Skeletal muscle tissue (tissue), 4 donors: ENCODE results near the gene YTHDC2. TPM values are rescaled to one million over a fixed set of nuclear protein-coding genes. Genes with fewer than 3 reads are reported as not detected.

Source experiments
- H3K27ac ChIP-seq: one replicate; pipeline ENCODE4 v1.7.0; 2013; ENCODE audit warnings: mild to moderate bottlenecking, low read depth, low read length, inconsistent platforms
- H3K27me3 ChIP-seq, 3 donors: one replicate each; pipeline ENCODE4 v1.7.0; 2013; ENCODE audit warnings: low read length in 3 of 3; ENCODE audit not compliant: control insufficient read depth in 3 of 3, insufficient read depth in 3 of 3
- H3K36me3 ChIP-seq, 3 donors: one replicate each; pipeline ENCODE4 v1.7.0; 2013; ENCODE audit warnings: low read length in 3 of 3; ENCODE audit not compliant: control insufficient read depth in 3 of 3, insufficient read depth in 3 of 3
- H3K4me1 ChIP-seq, 3 donors: one replicate each; pipeline ENCODE4 v1.7.0; 2013; ENCODE audit warnings: low read length in 3 of 3, mild to moderate bottlenecking in 3 of 3; ENCODE audit not compliant: control insufficient read depth in 3 of 3, insufficient read depth in 3 of 3
- H3K4me3 ChIP-seq, 3 donors: one replicate each; pipeline ENCODE4 v1.7.0; 2013; ENCODE audit warnings: low read length in 3 of 3
- H3K9ac ChIP-seq, 3 donors: one replicate each; pipeline ENCODE4 v1.7.0; 2013; ENCODE audit warnings: low read length in 3 of 3, mild to moderate bottlenecking in 3 of 3, moderate library complexity in 2 of 3, low read depth in 1 of 3
- H3K9me3 ChIP-seq, 3 donors: one replicate each; pipeline ENCODE4 v1.7.0; 2013; ENCODE audit warnings: low read length in 3 of 3; ENCODE audit not compliant: control insufficient read depth in 3 of 3
- total RNA-seq: library from RNA; depleted of rRNA; stranded (reverse); fragments of >200 nt; gene quantifications from one replicate; pipeline ENCODE4 v1.2.3, GENCODE V29; 2014
- donor health status: Osteomylitis.

The YTHDC2 gene
- total RNA-seq, 1 donor from 2014 or later, result 30.3 TPM

DNA sequence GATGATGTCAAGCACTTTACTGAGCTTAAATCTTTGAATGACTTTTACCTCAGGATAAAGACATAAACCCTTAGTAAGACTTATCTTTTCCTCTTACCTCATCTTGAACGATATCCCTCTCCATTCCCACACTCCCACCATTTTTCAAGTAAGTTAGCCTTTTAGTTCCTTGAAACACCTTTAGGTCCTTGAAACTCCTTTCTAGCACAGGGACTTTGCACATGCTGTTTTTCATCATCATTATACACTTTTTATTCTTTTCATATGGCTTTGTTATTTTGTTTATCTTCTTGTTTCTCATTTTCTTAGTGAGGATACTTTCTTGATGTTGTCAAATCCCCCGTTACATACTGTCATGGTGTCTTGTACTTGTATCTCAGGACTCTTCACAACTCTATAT lies 24.8 kb downstream of the YTHDC2 start:
- peaks cover under 1 to 14% (median 9%) of the 10 kb centered on the region in 3 donors for H3K36me3 ChIP-seq
- no peaks in the 10 kb centered on the region for H3K27me3 ChIP-seq
- H3K4me3 ChIP-seq, result no peak overlapping the region
- no peak overlapping the region for H3K9ac ChIP-seq
- H3K27ac ChIP-seq, result no peak overlapping the region
- H3K4me1 ChIP-seq, result no peaks in the 10 kb centered on the region
- no peaks in the 10 kb centered on the region for H3K9me3 ChIP-seq

DNA sequence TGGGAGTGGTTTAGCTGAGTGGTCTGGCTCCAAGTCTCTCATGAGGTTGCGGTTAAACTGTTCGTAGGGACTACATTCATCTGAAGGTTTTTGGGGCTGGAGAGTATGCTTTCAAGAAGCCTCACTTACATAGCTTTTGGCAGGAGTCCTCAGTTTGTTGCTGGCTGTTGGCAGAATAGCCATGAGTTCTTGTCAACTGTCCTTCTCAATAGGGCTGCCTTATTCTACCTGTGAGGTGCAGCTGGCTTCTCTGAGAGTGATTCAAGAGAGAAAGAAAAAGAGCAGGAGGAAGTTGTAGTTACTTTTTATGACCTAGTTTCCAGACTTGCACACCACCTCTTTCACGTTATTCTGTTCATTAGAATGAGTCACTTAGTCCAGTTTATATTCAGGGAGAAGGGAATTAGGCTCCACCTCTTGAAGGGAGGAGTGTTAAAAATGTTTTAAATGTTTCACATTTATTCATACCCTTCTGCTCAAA lies 33.2 kb downstream of the YTHDC2 start:
- H3K4me1 ChIP-seq, result no peaks in the 10 kb centered on the region
- H3K9ac ChIP-seq, result no peak overlapping the region
- H3K27me3 ChIP-seq, result no peaks in the 10 kb centered on the region
- no peaks in the 10 kb centered on the region for H3K9me3 ChIP-seq
- H3K4me3 ChIP-seq, result no peak overlapping the region
- H3K27ac ChIP-seq, result no peak overlapping the region
- H3K36me3 ChIP-seq, result peaks cover 6 to 17% (median 7%) of the 10 kb centered on the region in 3 donors

DNA sequence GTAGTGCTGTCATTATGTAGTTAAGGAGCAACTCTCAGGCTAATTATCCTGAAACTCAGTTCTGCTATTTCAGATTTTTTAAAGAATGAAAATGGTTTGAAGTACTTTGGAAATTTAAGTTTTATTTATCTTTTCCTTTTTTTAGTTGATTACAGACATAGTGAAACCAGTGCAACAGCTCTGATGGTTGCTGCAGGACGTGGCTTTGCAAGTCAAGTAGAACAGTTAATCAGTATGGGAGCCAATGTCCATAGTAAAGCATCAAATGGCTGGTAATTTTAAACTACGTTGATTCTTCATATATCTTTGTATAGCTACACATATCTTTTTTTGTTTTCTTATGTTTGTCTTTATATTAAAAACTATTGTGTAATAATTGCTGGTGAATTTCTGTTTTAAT lies 34.9 kb downstream of the YTHDC2 start:
- Histone ChIP-seq H3K27me3 (no peaks in the 10 kb centered on the region), H3K9me3 (no peaks in the 10 kb centered on the region), H3K4me3 (no peak overlapping the region), H3K36me3 (peaks cover 6 to 29% (median 14%) of the 10 kb centered on the region in 3 donors), H3K9ac (no peak overlapping the region), H3K27ac (no peak overlapping the region), H3K4me1 (no peaks in the 10 kb centered on the region)

DNA sequence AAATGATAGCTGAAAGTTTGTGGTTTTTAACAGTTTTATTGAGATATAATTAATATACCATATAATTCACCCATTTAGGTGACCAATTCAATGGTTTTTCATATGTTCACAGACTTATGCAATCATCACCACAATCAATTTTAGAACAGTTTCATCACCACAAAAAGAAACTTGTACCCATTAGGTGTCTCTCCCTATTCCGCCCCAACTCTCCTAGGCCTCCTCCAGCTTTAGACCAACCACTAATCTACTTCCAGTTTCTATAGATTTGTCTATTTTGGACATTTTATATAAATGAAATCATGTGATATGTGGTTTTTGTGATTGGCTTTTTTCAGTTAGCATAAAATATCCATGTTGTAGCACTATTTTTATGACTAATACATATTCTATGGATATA lies 38.6 kb downstream of the YTHDC2 start:
- no peak overlapping the region for H3K4me3 ChIP-seq
- no peaks in the 10 kb centered on the region for H3K4me1 ChIP-seq
- H3K36me3 ChIP-seq, result peaks cover 3 to 44% (median 31%) of the 10 kb centered on the region in 3 donors
- no peak overlapping the region for H3K27ac ChIP-seq
- H3K9ac ChIP-seq, result no peak overlapping the region
- no peaks in the 10 kb centered on the region for H3K27me3 ChIP-seq
- H3K9me3 ChIP-seq, result no peaks in the 10 kb centered on the region

DNA sequence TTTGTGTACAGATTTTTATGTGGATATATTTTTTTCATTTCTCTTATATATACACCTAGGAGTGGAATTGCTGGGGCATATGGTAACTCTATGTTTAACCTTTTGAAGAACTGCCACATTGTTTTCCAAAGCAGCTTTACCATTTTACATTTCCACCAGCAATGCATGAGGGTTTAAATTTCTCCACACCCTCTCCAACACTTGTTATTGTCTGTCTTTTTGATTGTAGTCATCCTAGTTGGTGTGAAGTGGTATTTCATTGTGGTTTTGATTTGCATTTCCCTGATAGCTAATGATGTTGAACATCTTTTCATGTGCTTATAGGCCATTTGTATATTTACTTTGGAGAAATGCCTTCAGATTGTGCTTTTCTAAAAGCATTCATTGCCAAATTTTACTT lies 39.1 kb downstream of the YTHDC2 start:
- no peaks in the 10 kb centered on the region for H3K4me1 ChIP-seq
- H3K9me3 ChIP-seq, result no peaks in the 10 kb centered on the region
- H3K36me3 ChIP-seq, result peaks cover 6 to 44% (median 31%) of the 10 kb centered on the region in 3 donors
- H3K27me3 ChIP-seq, result no peaks in the 10 kb centered on the region
- no peak overlapping the region for H3K4me3 ChIP-seq
- no peak overlapping the region for H3K27ac ChIP-seq
- H3K9ac ChIP-seq, result no peak overlapping the region

DNA sequence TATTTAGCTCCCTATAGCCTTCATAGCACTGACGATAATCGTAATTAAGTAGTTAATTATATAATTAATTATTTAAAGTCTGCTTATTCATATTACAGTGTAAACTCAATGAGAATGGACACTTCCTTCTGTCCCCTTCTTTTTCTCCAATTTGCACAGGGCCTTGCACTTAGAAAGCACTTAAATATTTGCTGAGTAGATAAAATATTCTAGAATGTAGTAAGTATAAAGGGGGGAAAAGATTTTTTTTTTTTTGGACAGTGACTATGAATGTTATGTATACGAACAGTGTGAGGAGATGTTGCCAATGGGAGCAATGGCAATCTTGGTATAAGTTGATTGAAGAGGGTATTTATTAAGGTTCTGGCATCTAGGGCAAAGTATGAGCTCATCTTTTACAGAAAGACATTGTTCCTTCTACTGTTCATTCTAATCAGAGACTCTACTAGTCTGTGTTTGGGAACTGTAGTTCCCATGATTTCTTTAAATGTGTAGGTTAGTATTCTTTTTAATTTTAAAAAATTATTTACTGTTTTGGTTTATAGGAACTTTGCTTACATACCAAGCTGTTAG lies 49.4 kb downstream of the YTHDC2 start:
- Histone ChIP-seq H3K27ac (no peak overlapping the region), H3K36me3 (peaks cover 2 to 39% (median 27%) of the 10 kb centered on the region in 3 donors), H3K9me3 (no peaks in the 10 kb centered on the region), H3K4me1 (no peaks in the 10 kb centered on the region), H3K4me3 (no peak overlapping the region), H3K27me3 (no peaks in the 10 kb centered on the region), H3K9ac (no peak overlapping the region)

DNA sequence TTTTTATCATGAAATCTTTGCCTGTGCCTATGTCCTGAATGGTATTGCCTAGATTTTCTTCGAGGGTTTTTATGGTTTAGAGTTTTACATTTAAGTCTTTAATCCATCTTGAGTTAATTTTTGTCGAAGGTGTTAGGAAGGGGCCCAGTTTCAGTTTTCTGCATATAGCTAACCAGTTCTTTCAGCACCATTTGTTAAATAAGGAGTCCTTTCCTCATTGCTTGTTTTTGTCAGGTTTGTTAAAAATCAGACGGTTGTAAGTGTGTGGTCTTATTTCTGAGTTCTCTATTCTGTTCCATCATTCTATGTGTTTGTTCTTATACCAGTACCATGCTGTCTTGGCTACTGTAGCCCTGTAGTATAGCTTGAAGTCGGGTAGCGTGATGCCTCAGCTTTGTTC lies 55.9 kb downstream of the YTHDC2 start:
- H3K27me3 ChIP-seq, result no peaks in the 10 kb centered on the region
- H3K4me1 ChIP-seq, result no peaks in the 10 kb centered on the region
- no peak overlapping the region for H3K27ac ChIP-seq
- H3K36me3 ChIP-seq, result peaks cover 8 to 27% (median 17%) of the 10 kb centered on the region in 3 donors
- no peaks in the 10 kb centered on the region for H3K9me3 ChIP-seq
- H3K9ac ChIP-seq, result no peak overlapping the region
- H3K4me3 ChIP-seq, result no peak overlapping the region

DNA sequence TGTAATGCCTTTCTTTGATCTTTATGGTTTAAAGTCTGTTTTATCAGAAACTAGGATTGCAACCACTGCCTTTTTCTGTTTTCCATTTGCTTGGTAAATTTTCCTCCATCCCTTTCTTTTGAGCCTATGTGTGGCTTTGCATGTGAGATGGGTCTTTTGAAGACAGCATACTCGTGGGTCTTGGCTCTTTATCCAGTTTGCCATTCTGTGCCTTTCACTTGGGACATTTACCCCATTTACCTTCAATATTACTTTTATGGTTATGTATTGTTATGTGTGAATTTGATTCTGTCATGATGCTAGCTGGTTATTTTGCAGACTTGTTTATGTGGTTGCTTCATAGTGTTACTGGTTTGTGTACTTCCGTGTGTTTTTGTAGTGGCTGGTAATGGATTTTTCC lies 59.2 kb downstream of the YTHDC2 start:
- Histone ChIP-seq H3K36me3 (peaks cover 12 to 22% (median 19%) of the 10 kb centered on the region in 3 donors), H3K4me1 (no peaks in the 10 kb centered on the region), H3K4me3 (no peak overlapping the region), H3K27me3 (no peaks in the 10 kb centered on the region), H3K9me3 (no peaks in the 10 kb centered on the region), H3K9ac (no peak overlapping the region), H3K27ac (no peak overlapping the region)

DNA sequence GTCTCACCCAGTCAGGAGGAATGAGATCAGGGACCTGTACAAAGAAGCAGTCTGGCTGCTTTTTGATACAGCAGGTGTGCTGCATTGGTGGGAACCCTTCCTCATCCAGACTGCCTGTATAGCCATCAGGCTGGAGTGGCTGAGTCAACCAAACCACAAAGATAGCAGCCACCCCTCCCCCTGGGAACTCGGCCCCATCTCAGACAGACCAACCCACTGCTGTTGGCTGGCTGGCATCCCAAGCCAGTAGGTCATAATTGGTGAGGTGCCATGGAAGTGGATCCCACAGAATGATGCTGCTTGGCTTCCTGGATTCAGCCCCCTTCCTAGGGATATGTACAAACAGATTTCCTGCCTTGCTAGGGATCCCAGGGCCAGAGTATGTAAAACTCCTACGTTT lies 60.9 kb downstream of the YTHDC2 start:
- Histone ChIP-seq H3K4me1 (no peaks in the 10 kb centered on the region), H3K9me3 (no peaks in the 10 kb centered on the region), H3K4me3 (no peak overlapping the region), H3K27me3 (no peaks in the 10 kb centered on the region), H3K27ac (no peak overlapping the region), H3K9ac (no peak overlapping the region), H3K36me3 (peaks cover 9 to 14% (median 13%) of the 10 kb centered on the region in 3 donors)

DNA sequence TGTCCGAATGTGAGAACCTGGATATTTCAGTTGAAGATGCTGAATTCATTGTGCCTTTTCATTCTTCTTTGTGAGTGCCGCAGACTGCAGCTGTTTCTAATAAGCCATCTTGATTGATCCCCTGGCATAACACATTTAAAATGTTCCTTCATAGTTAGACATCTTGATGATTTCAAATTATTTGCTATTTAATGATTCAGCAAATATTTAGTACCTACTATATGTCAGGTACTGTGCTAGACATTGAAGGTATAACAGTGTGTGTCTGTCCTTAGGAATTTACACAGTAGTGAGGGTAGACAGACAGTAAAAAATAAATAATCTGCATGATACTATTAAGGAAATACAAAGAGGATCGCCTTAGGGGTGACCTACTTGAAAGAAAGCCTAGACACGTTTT lies 61.6 kb downstream of the YTHDC2 start:
- Histone ChIP-seq H3K36me3 (peaks cover 9 to 16% (median 13%) of the 10 kb centered on the region in 3 donors), H3K4me3 (no peak overlapping the region)

More for the DNA sequence above, 61.6 kb downstream of the YTHDC2 start:
- Histone ChIP-seq H3K27me3 (no peaks in the 10 kb centered on the region), H3K9me3 (no peaks in the 10 kb centered on the region), H3K9ac (no peak overlapping the region), H3K4me1 (no peaks in the 10 kb centered on the region), H3K27ac (no peak overlapping the region)
